Lower lobe of right lung (tissue), 2 donors: Measurements from ENCODE around the gene BABAM2. TPM values are rescaled to one million over a fixed set of nuclear protein-coding genes. Genes with fewer than 3 reads are reported as not detected.

ENCODE experiments used
- ATAC-seq, 2 donors: fragments of 200-7000 bp; cut with Tn5 transposase; one replicate each; pipeline ENCODE4 v1.9.1; 2020 to 2022; ENCODE audit warnings: mild to moderate bottlenecking in 2 of 2, moderate library complexity in 2 of 2
- DNase-seq: peaks from one replicate; pipeline ENCODE4 v3.0.0-alpha.2; 2020
- H3K27ac ChIP-seq: fragments of 200-600 bp; one replicate; pipeline ENCODE4 v1.8.0; 2022
- H3K27me3 ChIP-seq: fragments of 200-600 bp; one replicate; pipeline ENCODE4 v1.8.0; 2022; ENCODE audit warnings: low read depth
- H3K36me3 ChIP-seq: fragments of 200-600 bp; one replicate; pipeline ENCODE4 v1.8.0; 2022; ENCODE audit warnings: mild to moderate bottlenecking
- H3K4me1 ChIP-seq: fragments of 200-600 bp; one replicate; pipeline ENCODE4 v1.8.0; 2022
- H3K4me3 ChIP-seq: fragments of 200-600 bp; one replicate; pipeline ENCODE4 v1.8.0; 2022; ENCODE audit warnings: mild to moderate bottlenecking
- H3K9me3 ChIP-seq: fragments of 200-600 bp; one replicate; pipeline ENCODE4 v1.8.0; 2022
- intact Hi-C: fragments of 100-400 bp; cut with DNase I; formaldehyde crosslinking; loops from one replicate; pipeline ENCODE4 v1.11.0; 2022
- total RNA-seq: library from RNA; stranded (reverse); fragmentation: NEBNext Ultra II Directional; extraction: Animal tissue kit (Norgen Biotek cat#: 25700); gene quantifications from one replicate; pipeline ENCODE4 v1.2.1, GENCODE V29; 2021
- TF ChIP-seq, protein P1 (sequence below): fragments of 200-600 bp; IDR thresholded peaks from one replicate; pipeline ENCODE4 v1.8.0; 2022; ENCODE audit warnings: antibody characterized with exemption, mild to moderate bottlenecking
- donor health status: DM: no; HTN: yes; CAD: no; lungs with severe emphysema.

The BABAM2 gene
- total RNA-seq, 1 donor from 2014 or later, result 39.5 TPM

DNA sequence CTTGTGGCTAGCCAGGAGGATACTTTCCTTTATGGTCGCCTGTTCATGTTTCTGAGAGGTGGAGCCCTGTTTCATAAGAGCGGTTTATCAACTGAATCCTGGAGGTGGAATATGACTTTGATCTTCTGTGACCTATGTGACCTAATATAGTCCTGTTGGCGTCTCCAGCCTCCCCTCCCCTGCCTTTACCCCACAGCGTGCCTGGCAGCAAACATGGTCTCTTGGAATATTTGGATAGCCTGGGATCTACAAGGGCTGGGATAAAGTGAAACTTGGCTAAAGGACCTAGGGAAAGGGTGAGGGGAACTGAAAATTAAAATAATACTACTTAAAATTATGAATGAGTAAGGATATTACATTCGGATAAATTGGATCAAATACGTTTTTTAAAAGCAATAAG lies 246.0 kb downstream of the BABAM2 start:
- Histone ChIP-seq H3K4me1 (peaks cover 23% of the 10 kb centered on the region), H3K27me3 (no peaks in the 10 kb centered on the region), H3K9me3 (no peaks in the 10 kb centered on the region), H3K36me3 (no peaks in the 10 kb centered on the region), H3K4me3 (no peak overlapping the region), H3K27ac (no peak overlapping the region)
- DNase-seq, result no peak
- ATAC-seq, result no peak
- intact Hi-C loops, result no loop called here
- TF ChIP-seq, protein P1, sequence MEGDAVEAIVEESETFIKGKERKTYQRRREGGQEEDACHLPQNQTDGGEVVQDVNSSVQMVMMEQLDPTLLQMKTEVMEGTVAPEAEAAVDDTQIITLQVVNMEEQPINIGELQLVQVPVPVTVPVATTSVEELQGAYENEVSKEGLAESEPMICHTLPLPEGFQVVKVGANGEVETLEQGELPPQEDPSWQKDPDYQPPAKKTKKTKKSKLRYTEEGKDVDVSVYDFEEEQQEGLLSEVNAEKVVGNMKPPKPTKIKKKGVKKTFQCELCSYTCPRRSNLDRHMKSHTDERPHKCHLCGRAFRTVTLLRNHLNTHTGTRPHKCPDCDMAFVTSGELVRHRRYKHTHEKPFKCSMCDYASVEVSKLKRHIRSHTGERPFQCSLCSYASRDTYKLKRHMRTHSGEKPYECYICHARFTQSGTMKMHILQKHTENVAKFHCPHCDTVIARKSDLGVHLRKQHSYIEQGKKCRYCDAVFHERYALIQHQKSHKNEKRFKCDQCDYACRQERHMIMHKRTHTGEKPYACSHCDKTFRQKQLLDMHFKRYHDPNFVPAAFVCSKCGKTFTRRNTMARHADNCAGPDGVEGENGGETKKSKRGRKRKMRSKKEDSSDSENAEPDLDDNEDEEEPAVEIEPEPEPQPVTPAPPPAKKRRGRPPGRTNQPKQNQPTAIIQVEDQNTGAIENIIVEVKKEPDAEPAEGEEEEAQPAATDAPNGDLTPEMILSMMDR, result no peak

DNA sequence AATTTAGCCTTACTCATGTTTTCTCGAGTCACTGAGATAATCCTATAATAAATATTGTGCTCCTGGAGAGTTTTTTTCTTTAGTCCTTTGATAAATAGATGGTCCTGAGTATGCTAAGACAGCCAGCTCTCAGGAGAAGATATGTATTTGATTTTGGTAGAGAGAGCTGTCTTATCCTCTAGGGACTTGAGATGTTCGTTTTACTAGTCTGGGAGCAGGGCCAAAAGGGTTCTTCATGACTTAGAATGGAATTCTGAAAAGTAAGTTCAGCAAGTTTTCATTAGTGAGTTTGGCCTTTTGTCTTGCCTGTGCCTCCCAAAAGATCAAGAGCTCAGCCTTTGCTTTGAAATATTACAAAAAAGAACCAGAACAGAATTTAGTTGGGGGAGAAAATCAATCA lies 246.7 kb downstream of the BABAM2 start:
- no peak for DNase-seq
- intact Hi-C loops, result no loop called here
- no peak for ATAC-seq
- H3K4me1 ChIP-seq, result peaks cover 23% of the 10 kb centered on the region
- no peaks in the 10 kb centered on the region for H3K36me3 ChIP-seq
- H3K4me3 ChIP-seq, result no peak overlapping the region
- H3K27me3 ChIP-seq, result no peaks in the 10 kb centered on the region
- TF ChIP-seq, protein P1, result no peak
- no peak overlapping the region for H3K27ac ChIP-seq
- H3K9me3 ChIP-seq, result no peaks in the 10 kb centered on the region

DNA sequence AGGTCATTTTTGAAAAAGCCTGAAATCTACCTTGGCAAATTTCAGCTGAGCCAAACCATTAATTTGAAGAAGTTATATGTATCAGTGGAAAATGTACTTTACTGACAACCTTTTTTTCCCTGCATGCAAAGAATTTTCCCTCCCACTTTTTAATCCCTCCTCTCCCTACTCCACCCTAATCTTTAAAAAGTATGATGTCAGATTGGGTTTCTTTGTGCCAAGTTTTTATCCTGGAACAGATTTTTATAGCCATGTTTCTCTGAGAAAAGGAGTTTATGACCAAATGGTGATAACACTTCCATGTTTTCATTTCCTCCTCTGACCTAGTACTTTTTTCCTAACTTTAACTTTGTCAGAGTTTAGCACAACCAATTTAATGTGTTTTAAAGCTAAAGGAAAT lies 251.9 kb downstream of the BABAM2 start:
- Histone ChIP-seq H3K27ac (no peak overlapping the region), H3K9me3 (no peaks in the 10 kb centered on the region), H3K27me3 (no peaks in the 10 kb centered on the region), H3K36me3 (no peaks in the 10 kb centered on the region), H3K4me3 (no peak overlapping the region), H3K4me1 (no peaks in the 10 kb centered on the region)
- DNase-seq, result no peak
- intact Hi-C loops, result no loop called here
- no peak for ATAC-seq
- TF ChIP-seq, protein P1, result no peak

DNA sequence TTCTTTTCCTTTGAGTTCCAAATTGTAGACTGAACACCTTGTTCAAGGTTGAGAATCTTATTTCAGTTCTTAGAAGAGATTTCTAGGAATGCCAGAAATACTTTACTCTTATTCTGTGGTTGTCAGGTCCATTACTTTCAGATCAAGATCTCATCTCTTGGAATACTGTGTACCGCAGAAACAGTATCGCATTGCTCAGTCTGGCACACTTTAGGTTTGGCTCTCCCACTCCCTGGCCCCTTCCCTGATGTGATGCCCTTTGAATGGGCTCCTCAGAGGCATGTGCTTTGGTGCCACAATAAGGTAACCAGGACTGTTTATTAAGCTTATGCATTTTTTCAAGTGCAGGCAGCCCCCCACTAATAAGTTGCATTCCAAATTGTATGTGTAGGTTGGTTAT lies 257.5 kb downstream of the BABAM2 start:
- DNase-seq, result no peak
- no peaks in the 10 kb centered on the region for H3K27me3 ChIP-seq
- TF ChIP-seq, protein P1, result no peak
- H3K4me3 ChIP-seq, result no peak overlapping the region
- no peaks in the 10 kb centered on the region for H3K36me3 ChIP-seq
- H3K4me1 ChIP-seq, result peaks cover 13% of the 10 kb centered on the region
- intact Hi-C loops, result no loop called here
- no peak overlapping the region for H3K27ac ChIP-seq
- no peak for ATAC-seq
- no peaks in the 10 kb centered on the region for H3K9me3 ChIP-seq

DNA sequence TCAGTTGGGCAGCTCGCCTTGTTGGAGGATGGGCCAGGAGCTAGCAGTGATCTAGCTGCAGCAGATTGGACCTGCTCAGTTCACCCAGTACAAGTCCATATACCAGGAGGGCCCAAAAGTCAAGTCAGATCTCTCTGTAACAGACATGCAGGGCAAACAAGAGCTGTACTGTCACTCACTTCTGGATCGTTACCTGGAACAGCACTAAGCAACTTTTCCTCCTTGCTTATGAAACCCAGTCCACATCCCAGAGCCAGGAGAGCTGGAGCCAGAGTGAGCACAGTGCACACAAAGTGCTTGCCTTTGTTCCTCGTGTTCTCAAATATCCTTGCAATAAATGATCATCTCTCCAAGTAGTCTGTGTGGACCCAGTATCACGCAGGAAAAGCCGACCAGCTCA lies 258.0 kb downstream of the BABAM2 start:
- Histone ChIP-seq H3K4me1 (peaks cover 13% of the 10 kb centered on the region), H3K4me3 (no peak overlapping the region), H3K27ac (no peak overlapping the region), H3K27me3 (no peaks in the 10 kb centered on the region), H3K36me3 (no peaks in the 10 kb centered on the region), H3K9me3 (no peaks in the 10 kb centered on the region)
- ATAC-seq (no peak), DNase-seq (no peak)
- intact Hi-C loops, result no loop called here
- TF ChIP-seq, protein P1, result no peak
